Cardiac septum (tissue), 1 donor: ENCODE data around the gene ATXN1. TPM values are rescaled to one million over a fixed set of nuclear protein-coding genes. Genes with fewer than 3 reads are reported as not detected.
A peak's percentile ranks its signal among the peaks of the same experiment; 100 is the strongest.
"Not testable (repeated sequence)": the region's sequence is repeated elsewhere in the genome, so short reads cannot be mapped to it uniquely, and the experiment has no call there.

Experiments
- DNase-seq: peaks from one replicate; pipeline ENCODE4 v3.0.0-alpha.2; 2020; ENCODE audit warnings: low spot score
- intact Hi-C: fragments of 100-400 bp; cut with DNase I; formaldehyde crosslinking; loops from one replicate; pipeline ENCODE4 v1.14.0; 2022
- total RNA-seq: library from RNA; stranded (reverse); fragmentation: NEBNext Ultra II Directional; extraction: Animal tissue kit (Norgen Biotek cat#: 25700); gene quantifications from one replicate; pipeline ENCODE4 v1.2.1, GENCODE V29; 2021
- donor health status: DM: no; HTN: no; CAD: no.

The ATXN1 gene
- total RNA-seq, 1 donor from 2014 or later: 40.2 TPM

GRCh38 chr6:16277101-16277981 lies 483.9 kb downstream of the ATXN1 start:
- intact Hi-C loops: loop anchor here (1.0 to 2.0 kb wide), 2 partner anchors 32 to 39 kb away; partner anchors contain the start of gene GMPR

GRCh38 chr6:16274885-16275589 lies 486.2 kb downstream of the ATXN1 start:
- intact Hi-C loops: no loop called here
- no peak for DNase-seq

More at GRCh38 chr6:16277101-16277981, 483.9 kb downstream of the ATXN1 start:
- peak; percentile 91 for DNase-seq

- DNase-seq: no peak
- intact Hi-C loops: no loop called here
Observed at GRCh38 chr6:16274483-16274882, 486.8 kb downstream of the ATXN1 start.

DNA sequence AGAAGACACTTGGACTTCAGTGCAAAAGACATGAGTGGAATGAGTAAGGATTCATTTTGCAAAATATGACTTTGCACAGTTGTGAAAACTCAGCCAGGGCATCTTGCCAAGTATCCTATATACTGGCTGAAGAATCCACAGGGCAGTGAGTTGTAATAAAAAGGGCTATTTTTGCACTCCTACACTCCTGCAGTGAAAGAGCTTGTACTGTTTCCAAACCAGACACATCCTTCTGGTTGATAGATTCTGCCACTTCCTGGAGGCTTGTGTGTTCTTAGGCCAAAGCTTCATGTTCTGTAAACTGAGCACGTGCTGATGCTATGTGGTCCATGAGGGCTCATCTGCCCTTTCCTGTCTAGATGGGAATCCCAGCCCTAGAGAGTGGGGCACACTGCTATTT lies 488.0 kb downstream of the ATXN1 start:
- intact Hi-C loops: no loop called here
- DNase-seq: no peak

DNA sequence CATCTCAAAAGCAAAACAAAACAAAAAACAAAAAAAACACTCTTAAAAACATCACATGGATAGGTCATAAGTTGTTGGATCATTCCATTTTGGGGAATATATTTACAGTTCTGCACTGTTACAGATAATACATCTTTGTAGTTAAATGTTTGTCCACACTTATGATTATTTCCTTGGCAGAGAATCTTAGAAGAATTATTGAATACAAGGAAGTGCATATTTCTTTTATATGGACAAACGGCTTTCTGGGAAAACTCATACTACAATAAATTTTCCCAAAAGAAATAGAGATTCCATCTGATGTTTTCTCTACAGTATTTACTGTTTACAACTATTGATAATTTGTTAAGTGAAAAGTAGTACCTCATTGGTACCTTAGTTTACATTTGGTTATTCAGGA lies 489.1 kb downstream of the ATXN1 start:
- DNase-seq: no peak
- intact Hi-C loops: no loop called here

DNA sequence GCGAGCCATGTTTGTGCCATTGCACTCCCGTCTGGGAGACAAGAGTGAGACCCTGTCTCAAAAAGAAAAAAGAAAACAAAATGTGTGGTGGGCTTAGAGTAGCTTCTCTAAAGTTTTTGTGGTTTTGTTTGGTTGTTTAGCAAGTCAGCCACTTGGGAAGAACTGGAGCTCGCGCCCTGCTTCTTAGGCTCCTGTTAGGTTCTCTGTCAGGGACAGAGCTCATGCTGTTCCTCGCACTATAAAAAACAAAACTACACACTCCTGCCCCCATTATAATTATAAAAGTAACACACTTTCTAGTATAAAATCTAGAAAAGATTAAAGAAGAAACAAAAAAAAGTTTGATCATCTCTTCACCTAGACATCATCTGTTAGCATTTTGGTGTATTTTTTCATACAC lies 489.8 kb downstream of the ATXN1 start:
- intact Hi-C loops: no loop called here
- DNase-seq: no peak

DNA sequence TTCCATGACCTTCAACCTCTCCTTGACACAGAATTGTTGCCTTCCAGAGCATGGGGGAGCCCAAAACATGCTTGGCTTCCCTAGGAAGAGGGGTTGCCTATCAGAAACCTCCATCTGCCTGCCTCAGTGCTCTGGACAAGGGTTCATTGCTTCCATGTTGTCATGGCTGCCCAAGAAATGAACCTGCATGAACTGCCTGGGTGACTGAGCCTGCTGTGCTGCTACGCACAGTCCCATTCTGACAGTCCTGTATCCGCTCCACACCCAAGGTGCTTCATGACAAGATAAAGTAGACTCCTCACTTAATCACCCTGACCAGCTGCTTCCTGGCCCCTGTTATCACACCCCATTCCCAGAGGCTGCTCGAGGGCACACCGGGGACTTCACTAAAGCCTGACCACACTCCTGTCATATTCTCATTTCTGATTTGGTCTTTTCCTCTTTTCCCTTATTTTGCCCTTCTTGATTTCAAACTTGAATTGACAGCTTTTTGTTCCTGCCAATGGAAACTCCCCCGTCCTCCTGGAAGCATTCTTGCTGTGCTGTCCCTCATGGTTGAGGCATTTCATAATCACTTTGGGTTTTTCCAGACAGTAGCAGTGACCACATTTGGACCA lies 491.0 kb downstream of the ATXN1 start:
- intact Hi-C loops: no loop called here
- no peak for DNase-seq

- intact Hi-C loops, DNase-seq: not testable (repeated sequence)
Observed at GRCh38 chr6:16269442-16270070, 491.7 kb downstream of the ATXN1 start.

DNA sequence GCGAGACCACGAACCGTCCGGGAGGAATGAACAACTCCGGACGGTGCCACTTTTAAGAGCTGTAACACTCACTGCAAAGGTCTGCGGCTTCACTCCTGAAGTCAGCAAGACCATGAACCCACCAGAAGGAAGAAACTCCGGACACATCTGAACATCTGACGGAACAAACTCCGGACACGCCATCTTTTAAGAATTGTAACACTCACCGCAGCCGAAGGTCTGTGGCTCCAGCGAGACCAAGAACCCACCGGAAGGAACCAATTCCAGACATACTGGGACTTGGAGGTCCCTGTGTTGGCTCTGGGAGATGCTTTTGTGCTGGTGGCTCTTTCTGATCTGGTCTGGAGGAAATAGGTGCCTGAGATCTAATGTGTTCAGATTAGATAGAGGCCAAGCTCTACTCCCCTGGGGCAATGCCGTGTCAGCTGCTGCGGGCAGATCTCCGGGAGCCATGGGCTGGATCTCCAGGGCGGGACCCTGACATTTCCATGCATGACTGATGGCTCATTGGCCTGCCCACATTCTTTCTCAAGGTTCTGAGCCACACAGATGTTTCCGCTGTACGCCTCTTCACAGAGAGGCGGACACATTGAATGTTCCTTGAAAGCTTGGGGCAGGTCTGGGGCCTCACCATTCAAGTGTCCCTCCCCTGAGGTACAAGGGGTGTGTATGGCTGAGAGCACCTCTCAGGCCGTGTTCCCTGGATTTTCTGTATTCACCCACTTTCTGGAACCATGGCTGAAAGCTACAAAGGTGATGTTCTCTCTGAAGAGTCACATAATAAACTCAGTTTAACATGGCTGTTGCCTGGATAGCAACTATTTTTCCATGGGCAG lies 493.6 kb downstream of the ATXN1 start:
- intact Hi-C loops: no loop called here
- no peak for DNase-seq

DNA sequence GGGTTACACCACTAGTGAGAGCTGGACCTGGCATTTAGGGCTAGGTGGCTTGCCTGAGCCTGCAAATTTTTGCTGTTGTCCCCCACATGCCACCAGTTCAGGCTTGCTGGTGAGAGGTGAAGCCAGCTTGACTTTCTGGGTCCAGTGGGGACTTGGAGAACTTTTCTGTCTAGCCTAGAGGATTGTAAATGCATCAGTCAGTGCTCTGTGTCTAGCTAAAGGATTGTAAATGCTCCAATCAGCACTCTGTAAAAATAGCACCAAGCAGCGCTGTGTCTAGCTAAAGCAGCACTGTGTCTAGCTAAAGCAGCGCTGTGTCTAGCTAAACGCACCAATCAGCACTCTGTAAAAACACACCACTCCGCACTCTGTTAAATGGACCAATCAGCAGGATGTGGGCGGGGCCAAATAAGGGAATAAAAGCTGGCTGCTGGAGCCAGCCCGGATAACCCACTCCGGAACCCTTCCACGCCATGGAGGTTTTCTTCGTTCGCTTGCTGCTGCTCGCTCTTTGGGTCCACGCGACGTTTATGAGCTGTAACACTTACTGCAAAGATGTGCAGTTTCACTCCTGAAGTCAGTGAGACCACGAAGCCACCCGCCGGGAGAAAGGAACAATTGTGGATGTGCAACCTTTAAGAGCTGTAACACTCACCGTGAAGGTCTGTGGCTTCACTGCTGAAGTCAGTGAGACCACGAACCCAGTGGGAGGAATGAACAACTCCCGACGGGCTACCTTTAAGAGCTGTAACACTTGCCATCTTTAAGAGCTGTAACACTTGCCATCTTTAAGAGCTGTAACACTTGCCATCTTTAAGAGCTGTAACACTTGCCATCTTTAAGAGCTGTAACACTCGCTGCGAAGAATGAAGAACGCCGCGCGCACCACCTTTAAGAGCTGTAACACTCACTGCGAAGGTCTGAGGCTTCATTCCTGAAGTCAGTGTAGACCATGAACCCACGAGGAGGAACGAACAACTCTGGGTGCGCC lies 495.6 kb downstream of the ATXN1 start:
- intact Hi-C loops: no loop called here
- no peak for DNase-seq

DNA sequence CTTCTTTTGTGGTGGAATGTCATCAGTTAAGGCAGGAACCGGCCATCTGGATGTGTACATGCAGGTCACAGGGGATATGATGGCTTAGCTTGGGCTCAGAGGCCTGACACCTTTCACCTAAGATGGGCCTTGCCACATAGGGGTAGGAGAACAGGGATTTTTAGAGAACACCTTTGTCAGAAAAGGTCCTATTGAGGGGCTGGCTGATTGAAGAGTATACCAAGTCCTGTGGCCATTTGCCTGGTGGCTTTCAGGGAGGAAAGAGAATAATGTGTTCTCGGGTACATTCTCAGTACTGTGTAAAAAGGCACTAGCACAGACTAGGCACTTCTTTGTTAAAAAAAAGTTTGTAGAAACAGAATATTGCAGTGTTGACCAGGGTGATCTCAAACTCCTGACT lies 496.5 kb downstream of the ATXN1 start:
- DNase-seq: no peak
- intact Hi-C loops: no loop called here

DNA sequence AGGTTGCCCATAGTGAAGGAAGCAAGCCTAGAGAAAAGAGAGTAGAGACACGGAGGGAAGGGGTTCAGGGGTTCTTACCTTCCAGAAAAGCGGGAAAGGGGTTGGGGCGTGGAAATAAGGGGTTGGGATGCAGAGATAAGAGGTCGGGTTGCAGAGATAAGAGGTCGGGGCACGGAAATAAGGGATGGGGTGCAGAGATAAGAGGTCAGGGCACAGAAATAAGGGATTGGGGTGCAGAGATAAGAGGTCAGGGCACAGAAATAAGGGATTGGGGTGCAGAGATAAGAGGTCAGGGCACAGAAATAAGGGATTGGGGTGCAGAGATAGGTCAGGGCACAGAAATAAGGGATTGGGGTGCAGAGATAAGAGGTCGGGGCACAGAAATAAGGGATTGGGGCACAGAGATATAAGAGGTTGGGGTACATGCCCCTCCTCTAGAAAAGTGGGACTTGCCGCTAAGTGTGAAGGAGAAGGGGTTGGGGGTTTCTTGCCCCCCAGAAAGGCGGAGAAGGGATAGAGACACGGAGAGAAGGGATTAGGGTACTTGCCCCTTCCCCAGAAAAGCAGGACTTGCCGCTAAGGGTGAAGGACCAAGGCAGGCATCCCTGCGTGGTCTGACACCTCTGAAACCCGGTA lies 497.7 kb downstream of the ATXN1 start:
- DNase-seq, intact Hi-C loops: not testable (repeated sequence)

GRCh38 chr6:16262773-16263172 lies 498.5 kb downstream of the ATXN1 start:
- DNase-seq, intact Hi-C loops: not testable (repeated sequence)

DNA sequence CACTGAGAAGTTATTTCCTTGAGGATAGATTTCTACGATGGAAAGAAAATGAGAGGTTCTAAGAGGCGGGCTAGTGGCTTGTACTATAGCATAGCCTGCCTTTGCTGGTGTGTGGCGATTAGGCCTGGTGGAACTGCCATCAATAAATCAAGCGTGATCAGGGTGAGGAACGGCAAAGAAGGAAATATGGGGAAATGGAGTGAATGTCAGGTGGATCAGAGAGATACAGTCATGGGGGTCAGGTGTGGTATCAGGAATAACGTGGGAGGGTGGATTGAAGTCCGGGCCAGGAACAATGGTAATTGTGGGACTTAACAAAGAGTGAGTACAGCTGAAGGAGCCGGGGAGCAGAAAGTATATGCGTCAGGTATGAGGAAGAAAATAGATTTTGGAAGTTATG lies 500.7 kb downstream of the ATXN1 start:
- intact Hi-C loops, DNase-seq: not testable (repeated sequence)

- intact Hi-C loops: not testable (repeated sequence)
Observed at GRCh38 chr6:16259604-16260003, 501.7 kb downstream of the ATXN1 start.

GRCh38 chr6:16258709-16259075 lies 502.6 kb downstream of the ATXN1 start:
- intact Hi-C loops: no loop called here
- DNase-seq: no peak

More at GRCh38 chr6:16259604-16260003, 501.7 kb downstream of the ATXN1 start:
- not testable (repeated sequence) for DNase-seq

DNA sequence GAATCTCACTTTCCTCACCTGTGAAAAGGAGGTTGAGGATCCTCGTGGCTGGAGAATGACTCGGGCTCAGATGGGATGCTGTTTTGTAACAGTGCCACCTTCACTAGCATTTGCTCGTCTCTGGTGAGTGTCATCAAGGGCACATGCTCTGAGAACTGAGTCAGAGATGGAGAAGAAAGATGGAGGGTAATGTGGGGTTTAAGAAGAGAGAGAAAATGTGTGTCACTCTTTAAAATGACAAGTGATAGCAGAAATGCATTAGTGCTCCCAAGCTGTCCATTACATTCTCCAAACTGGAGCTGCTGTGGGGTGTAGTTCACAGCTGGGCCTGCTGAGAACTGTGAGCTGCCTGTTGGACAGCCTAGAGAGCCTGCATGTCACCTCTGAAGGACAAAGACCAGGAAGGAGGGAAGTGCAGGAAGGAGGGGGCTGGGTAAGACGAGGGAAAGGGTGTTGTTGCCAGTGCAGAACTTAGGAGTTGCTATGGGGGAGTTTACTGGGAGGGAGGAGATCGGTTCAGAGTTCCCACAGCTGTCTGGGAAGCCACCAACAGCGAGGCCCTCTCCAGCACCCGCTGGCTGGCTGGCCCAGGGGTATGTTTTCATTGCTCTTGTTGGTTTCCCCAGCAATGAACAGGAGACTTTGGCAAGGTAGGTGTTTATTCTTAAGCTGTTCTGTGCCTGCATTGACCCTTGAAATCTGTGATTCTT lies 503.1 kb downstream of the ATXN1 start:
- DNase-seq: no peak
- intact Hi-C loops: no loop called here
